Stomach (tissue), 4 donors: ENCODE measurements around the gene SLC25A34.

ENCODE experiments used
- EP300 ChIP-seq: sonication (generic); formaldehyde crosslinking; IDR thresholded peaks from one replicate; pipeline ENCODE4 v1.6.1; 2017; ENCODE audit warnings: antibody characterized with exemption
- POLR2A ChIP-seq, 4 donors: fragments of 450-650 bp; IDR thresholded peaks; one replicate each; pipeline ENCODE4 v1.6.1; 2016; ENCODE audit warnings: antibody characterized with exemption in 4 of 4, control low read depth in 2 of 4, mild to moderate bottlenecking in 1 of 4, moderate library complexity in 1 of 4
- POLR2AphosphoS5 ChIP-seq, 3 donors: sonication (generic); formaldehyde crosslinking; IDR thresholded peaks; one replicate each; pipeline ENCODE4 v1.6.1; 2016; ENCODE audit warnings: antibody characterized with exemption in 3 of 3
- TF ChIP-seq, protein P1 (sequence below), 7 experiments: fragments of 450-650 bp in 4 of 7; fragments of 200-600 bp in 3 of 7; sonication (generic) in 3 of 7; IDR thresholded peaks; one replicate each; pipeline ENCODE4 v1.5.1; 2016 to 2019; ENCODE audit warnings: antibody characterized with exemption in 7 of 7, control low read depth in 2 of 7, mild to moderate bottlenecking in 1 of 7

- TF ChIP-seq POLR2A (IDR thresholded peaks at IDR 0.05) (no peak), POLR2AphosphoS5 (IDR thresholded peaks at IDR 0.05) (no peak), EP300 (no peak)
- TF ChIP-seq, protein P1, sequence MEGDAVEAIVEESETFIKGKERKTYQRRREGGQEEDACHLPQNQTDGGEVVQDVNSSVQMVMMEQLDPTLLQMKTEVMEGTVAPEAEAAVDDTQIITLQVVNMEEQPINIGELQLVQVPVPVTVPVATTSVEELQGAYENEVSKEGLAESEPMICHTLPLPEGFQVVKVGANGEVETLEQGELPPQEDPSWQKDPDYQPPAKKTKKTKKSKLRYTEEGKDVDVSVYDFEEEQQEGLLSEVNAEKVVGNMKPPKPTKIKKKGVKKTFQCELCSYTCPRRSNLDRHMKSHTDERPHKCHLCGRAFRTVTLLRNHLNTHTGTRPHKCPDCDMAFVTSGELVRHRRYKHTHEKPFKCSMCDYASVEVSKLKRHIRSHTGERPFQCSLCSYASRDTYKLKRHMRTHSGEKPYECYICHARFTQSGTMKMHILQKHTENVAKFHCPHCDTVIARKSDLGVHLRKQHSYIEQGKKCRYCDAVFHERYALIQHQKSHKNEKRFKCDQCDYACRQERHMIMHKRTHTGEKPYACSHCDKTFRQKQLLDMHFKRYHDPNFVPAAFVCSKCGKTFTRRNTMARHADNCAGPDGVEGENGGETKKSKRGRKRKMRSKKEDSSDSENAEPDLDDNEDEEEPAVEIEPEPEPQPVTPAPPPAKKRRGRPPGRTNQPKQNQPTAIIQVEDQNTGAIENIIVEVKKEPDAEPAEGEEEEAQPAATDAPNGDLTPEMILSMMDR (IDR thresholded peaks at IDR 0.05), result no peak
Observed at GRCh38 chr1:15726508-15726907, 9.6 kb upstream of the SLC25A34 start.
